HepG2 (cell line): Measurements from ENCODE around the gene WSCD1. TPM values are rescaled to one million over a fixed set of nuclear protein-coding genes. Genes with fewer than 3 reads are reported as not detected.

Experiments used
- ATAC-seq: fragments of 200-7000 bp; cut with Tn5 transposase; 3 replicates; pipeline ENCODE4 v1.9.1; 2020; ENCODE audit warnings: mild to moderate bottlenecking, moderate library complexity
- Bru-seq: library from RNA; stranded (reverse); fragments of 400-500 nt; gene quantifications from one replicate; lab custom pipeline; 2021; lab: Mats Ljungman, UMichigan
- BruChase-seq, 2 experiments: library from RNA; stranded (reverse); fragments of 400-500 nt; gene quantifications; one replicate each; lab custom pipeline; 2021; lab: Mats Ljungman, UMichigan
- BruUV-seq: library from RNA; stranded (reverse); fragments of 400-500 nt; replicated peaks from 2 replicates; lab custom pipeline; 2021; lab: Mats Ljungman, UMichigan
- CTCF ChIA-PET: fragments of 300-600 bp; formaldehyde crosslinking; extraction: SDS; loops from one replicate; lab custom pipeline; 2021; ENCODE audit warnings: low total read pairs, inconsistent platforms, low intra/inter-chr PET ratio; lab: Yijun Ruan, JAX
- POLR2A ChIA-PET: fragments of 350-600 bp; sonication (Branson Sonifier 250); formaldehyde crosslinking; loops from one replicate; lab custom pipeline; 2020; ENCODE audit warnings: antibody characterized with exemption, inconsistent platforms; lab: Yijun Ruan, JAX
- DNase-seq: peaks from one replicate; pipeline ENCODE4 v3.0.0-alpha.2; 2015; ENCODE audit warnings: low spot score
- FAIRE-seq: peaks from 3 replicates; lab custom pipeline; 2011; peaks lifted over from hg19 to GRCh38; lab: Jason Lieb, UNC
- H2AFZ ChIP-seq: one replicate; pipeline ENCODE4 v1.6.1; 2011; ENCODE audit warnings: low read length, inconsistent platforms
- H3K27ac ChIP-seq: fragments of 300-600 bp; 3 replicates; pipeline ENCODE4 v1.8.0; 2011; ENCODE audit warnings: mixed run types, mild to moderate bottlenecking, mixed read lengths, low read length, inconsistent platforms; ENCODE audit not compliant: insufficient read depth; ENCODE audit errors: extremely low read length
- H3K27me3 ChIP-seq, 2 experiments: fragments of 200-600 bp in 1 of 2; 2 replicates in 1 of 2; 3 replicates in 1 of 2; pipeline versions ENCODE4 v1.6.0 to v1.8.0; 2011; ENCODE audit warnings: low read length in 2 of 2, mild to moderate bottlenecking in 2 of 2, moderate library complexity in 2 of 2, inconsistent platforms in 1 of 2; ENCODE audit not compliant: insufficient read depth in 2 of 2, control insufficient read depth in 1 of 2
- H3K36me3 ChIP-seq, 2 experiments: fragments of 200-600 bp in 1 of 2; replicated peaks in 1 of 2; 2 replicates in 1 of 2; 3 replicates in 1 of 2; pipeline versions ENCODE4 v1.5.1 to v1.8.0; 2011; ENCODE audit warnings: low read length in 2 of 2, inconsistent platforms in 1 of 2; ENCODE audit not compliant: insufficient read depth in 2 of 2, control insufficient read depth in 1 of 2
- H3K4me1 ChIP-seq: 2 replicates; pipeline ENCODE4 v1.5.1; 2012; ENCODE audit warnings: low read length, inconsistent platforms; ENCODE audit not compliant: insufficient read depth
- H3K4me2 ChIP-seq: 2 replicates; pipeline ENCODE4 v1.6.0; 2011; ENCODE audit warnings: low read depth, low read length, inconsistent platforms
- H3K4me3 ChIP-seq, 3 experiments: fragments of 200-600 bp in 1 of 3; sonication (generic), shearing (Covaris generic) in 1 of 3; replicated peaks in 1 of 3; 2 replicates each; pipeline ENCODE4 v1.5.1; 2011 to 2016; ENCODE audit warnings: low read length in 3 of 3, inconsistent platforms in 2 of 3, low read depth in 2 of 3, mild to moderate bottlenecking in 2 of 3, control low read depth in 1 of 3, mixed read lengths in 1 of 3; ENCODE audit not compliant: insufficient read depth in 1 of 3
- H3K79me2 ChIP-seq: one replicate; pipeline ENCODE4 v1.6.1; 2011; ENCODE audit warnings: low read length, inconsistent platforms; ENCODE audit not compliant: insufficient read depth
- H3K9ac ChIP-seq: 2 replicates; pipeline ENCODE4 v1.6.0; 2011; ENCODE audit warnings: mild to moderate bottlenecking, low read depth, low read length, inconsistent platforms; ENCODE audit not compliant: insufficient read depth
- H3K9me3 ChIP-seq: 2 replicates; pipeline ENCODE4 v1.5.1; 2012; ENCODE audit warnings: mild to moderate bottlenecking, low read length
- H4K20me1 ChIP-seq: 2 replicates; pipeline ENCODE4 v1.6.0; 2011; ENCODE audit warnings: inconsistent platforms, mild to moderate bottlenecking, low read length, moderate library complexity; ENCODE audit not compliant: insufficient read depth
- WGBS: methylation state at CpG from one replicate; pipeline ENCODE4 v1.1.6; 2017; ENCODE audit warnings: low lambda C conversion rate; 5-methylcytosine and 5-hydroxymethylcytosine counted together
- in situ Hi-C: cut with HindIII; loops from 2 replicates; pipeline ENCODE4 v1.10.0; 2017; ENCODE audit warnings: low pct_unique_long_range_greater_than_20kb; ENCODE audit not compliant: extremely low pct_ligation_motif_present
- intact Hi-C: fragments of 100-400 bp; cut with micrococcal nuclease; formaldehyde crosslinking; loops from one replicate; pipeline ENCODE4 v1.10.0; 2022; ENCODE audit not compliant: unreplicated experiment
- long read RNA-seq, 2 experiments: library from RNA in 1 of 2; library from polyadenylated mRNA in 1 of 2; stranded (forward) in 1 of 2; unstranded in 1 of 2; transcript quantifications; one replicate each; pipeline ENCODE4 v2.0.0, GENCODE V29; 2019 to 2022
- polyA minus RNA-seq, 3 experiments: library from RNA; depleted of rRNA, polyadenylated mRNA; stranded (reverse); fragments of >200 nt; gene quantifications; 2 replicates each; pipeline ENCODE4 v1.2.3, GENCODE V29; 2011; ENCODE audit warnings: low replicate concordance in 1 of 3
- polyA plus RNA-seq, 8 experiments: library from polyadenylated mRNA; depleted of rRNA in 3 of 8; stranded (reverse) in 7 of 8; unstranded in 1 of 8; fragments of >200 nt; fragmentation: Illumina TruSeq in 4 of 8; extraction: Trizol in 4 of 8; gene quantifications; 2 replicates each; pipeline versions ENCODE4 v1.2.1 to v1.2.3, GENCODE V29; 2011 to 2016; ENCODE audit warnings: low read depth in 4 of 8, missing spikeins in 1 of 8, mixed read lengths in 1 of 8; ENCODE audit not compliant: insufficient read depth in 1 of 8
- total RNA-seq, 5 experiments: library from RNA; depleted of rRNA; stranded (reverse); fragments of >200 nt; fragmentation: Illumina TruSeq; extraction: Trizol; gene quantifications; 2 replicates each; pipeline ENCODE4 v1.2.3, GENCODE V29; 2016; ENCODE audit warnings: low read depth in 1 of 5
- TF ChIP-seq, protein P1 (sequence below): sonication (generic); formaldehyde crosslinking; IDR thresholded peaks from 2 replicates; pipeline ENCODE4 v1.9.0; 2021; ENCODE audit warnings: mild to moderate bottlenecking, missing genetic modification reagents
- TF ChIP-seq, protein P2 (sequence below): sonication (generic); formaldehyde crosslinking; IDR thresholded peaks from 2 replicates; pipeline ENCODE4 v1.4.0; 2020; ENCODE audit warnings: missing genetic modification reagents

Gene WSCD1
- total RNA-seq (2016; rRNA removed; fragmentation: Illumina TruSeq; extraction: Trizol) (2.2 and 2.7 TPM in 2 replicates), polyA plus RNA-seq (2011; rRNA removed) (0.24 and 0.50 TPM in 2 replicates), polyA minus RNA-seq (2011; rRNA and poly(A)+ RNA removed; ENCODE audit: low replicate concordance) (1.2 TPM in 1 of 2 replicates, not detected in the other), Bru-seq, nascent RNA (percentile 16 among the genes with signal in this experiment), BruChase-seq, experiment 1, labeled RNA remaining after a 6-hour chase (percentile 17 among the genes with signal in this experiment), BruChase-seq, experiment 2, labeled RNA remaining after a 2-hour chase (percentile 18 among the genes with signal in this experiment)
- 1.3 and 1.5 TPM in 2 replicates for total RNA-seq (2016; cell fraction: cytosol; rRNA removed; fragmentation: Illumina TruSeq; extraction: Trizol; ENCODE audit: low read depth)
- total RNA-seq (2016; cell fraction: insoluble cytoplasmic fraction; rRNA removed; fragmentation: Illumina TruSeq; extraction: Trizol): 2.3 and 2.6 TPM in 2 replicates
- 3.8 TPM in 2 replicates for total RNA-seq (2016; cell fraction: membrane; rRNA removed; fragmentation: Illumina TruSeq; extraction: Trizol)
- 1.4 and 1.6 TPM in 2 replicates for total RNA-seq (2016; cell fraction: nucleus; rRNA removed; fragmentation: Illumina TruSeq; extraction: Trizol)
- polyA plus RNA-seq (2011; cell fraction: cytosol; rRNA removed): 0.60 and 0.71 TPM in 2 replicates
- polyA plus RNA-seq (2011; cell fraction: nucleus; rRNA removed): 0.48 and 0.57 TPM in 2 replicates
- polyA plus RNA-seq (2012): 0.43 and 0.65 TPM in 2 replicates
- polyA plus RNA-seq (2016; cell fraction: cytosol; fragmentation: Illumina TruSeq; extraction: Trizol; ENCODE audit: low read depth): 1.2 and 1.5 TPM in 2 replicates
- polyA plus RNA-seq (2016; cell fraction: insoluble cytoplasmic fraction; fragmentation: Illumina TruSeq; extraction: Trizol; ENCODE audit: low read depth): 2.5 and 3.8 TPM in 2 replicates
- 2.6 and 3.4 TPM in 2 replicates for polyA plus RNA-seq (2016; cell fraction: membrane; fragmentation: Illumina TruSeq; extraction: Trizol; ENCODE audit: low read depth)
- polyA plus RNA-seq (2016; cell fraction: nucleus; fragmentation: Illumina TruSeq; extraction: Trizol; ENCODE audit: insufficient read depth, low read depth): 2.0 and 2.1 TPM in 2 replicates
- 0.69 and 0.70 TPM in 2 replicates for polyA minus RNA-seq (2011; cell fraction: cytosol; rRNA and poly(A)+ RNA removed)
- polyA minus RNA-seq (2011; cell fraction: nucleus; rRNA and poly(A)+ RNA removed): 0.12 and 0.13 TPM in 2 replicates
- long read RNA-seq, experiment 1: 0 reads
- long read RNA-seq, experiment 2, full-length matches to known transcripts: 1 of 3 reads
- long read RNA-seq, experiment 2, partial matches to known transcripts: 2 of 3 reads
- long read RNA-seq, experiment 2, other reads (novel, unspliced or antisense): 0 of 3 reads

- peak within 1 kb of the TSS; percentile 42 for H2AFZ ChIP-seq
- DNase-seq: no peak
- H3K4me3 ChIP-seq: peak within 1 kb of the TSS; percentile 47 to 69 (median 53)
- ChIA-PET CTCF (no interaction called here), POLR2A (no interaction called here)
- H3K36me3 ChIP-seq: no peaks in the 10 kb centered on the region
- H3K79me2 ChIP-seq: no peaks in the 10 kb centered on the region
- H3K4me2 ChIP-seq: peak within 1 kb of the TSS; percentile 69
- H3K9ac ChIP-seq: no peak within 1 kb of the TSS
- no peak within 1 kb of the TSS for H3K27ac ChIP-seq
- in situ Hi-C loops: no loop called here
- H3K27me3 ChIP-seq: peaks cover 4 to 40% of the 10 kb centered on the region in 2 experiments
- peak; percentile 63 for ATAC-seq
- H3K9me3 ChIP-seq: no peaks in the 10 kb centered on the region
- H4K20me1 ChIP-seq: no peaks in the 10 kb centered on the region
- intact Hi-C loops: no loop called here
- 10% methylated on average over 25 of the region's 71 CpGs for WGBS
- FAIRE-seq: no peak
- BruUV-seq: no TSS peak
- peaks cover 15% of the 10 kb centered on the region for H3K4me1 ChIP-seq
- TF ChIP-seq, protein P1, sequence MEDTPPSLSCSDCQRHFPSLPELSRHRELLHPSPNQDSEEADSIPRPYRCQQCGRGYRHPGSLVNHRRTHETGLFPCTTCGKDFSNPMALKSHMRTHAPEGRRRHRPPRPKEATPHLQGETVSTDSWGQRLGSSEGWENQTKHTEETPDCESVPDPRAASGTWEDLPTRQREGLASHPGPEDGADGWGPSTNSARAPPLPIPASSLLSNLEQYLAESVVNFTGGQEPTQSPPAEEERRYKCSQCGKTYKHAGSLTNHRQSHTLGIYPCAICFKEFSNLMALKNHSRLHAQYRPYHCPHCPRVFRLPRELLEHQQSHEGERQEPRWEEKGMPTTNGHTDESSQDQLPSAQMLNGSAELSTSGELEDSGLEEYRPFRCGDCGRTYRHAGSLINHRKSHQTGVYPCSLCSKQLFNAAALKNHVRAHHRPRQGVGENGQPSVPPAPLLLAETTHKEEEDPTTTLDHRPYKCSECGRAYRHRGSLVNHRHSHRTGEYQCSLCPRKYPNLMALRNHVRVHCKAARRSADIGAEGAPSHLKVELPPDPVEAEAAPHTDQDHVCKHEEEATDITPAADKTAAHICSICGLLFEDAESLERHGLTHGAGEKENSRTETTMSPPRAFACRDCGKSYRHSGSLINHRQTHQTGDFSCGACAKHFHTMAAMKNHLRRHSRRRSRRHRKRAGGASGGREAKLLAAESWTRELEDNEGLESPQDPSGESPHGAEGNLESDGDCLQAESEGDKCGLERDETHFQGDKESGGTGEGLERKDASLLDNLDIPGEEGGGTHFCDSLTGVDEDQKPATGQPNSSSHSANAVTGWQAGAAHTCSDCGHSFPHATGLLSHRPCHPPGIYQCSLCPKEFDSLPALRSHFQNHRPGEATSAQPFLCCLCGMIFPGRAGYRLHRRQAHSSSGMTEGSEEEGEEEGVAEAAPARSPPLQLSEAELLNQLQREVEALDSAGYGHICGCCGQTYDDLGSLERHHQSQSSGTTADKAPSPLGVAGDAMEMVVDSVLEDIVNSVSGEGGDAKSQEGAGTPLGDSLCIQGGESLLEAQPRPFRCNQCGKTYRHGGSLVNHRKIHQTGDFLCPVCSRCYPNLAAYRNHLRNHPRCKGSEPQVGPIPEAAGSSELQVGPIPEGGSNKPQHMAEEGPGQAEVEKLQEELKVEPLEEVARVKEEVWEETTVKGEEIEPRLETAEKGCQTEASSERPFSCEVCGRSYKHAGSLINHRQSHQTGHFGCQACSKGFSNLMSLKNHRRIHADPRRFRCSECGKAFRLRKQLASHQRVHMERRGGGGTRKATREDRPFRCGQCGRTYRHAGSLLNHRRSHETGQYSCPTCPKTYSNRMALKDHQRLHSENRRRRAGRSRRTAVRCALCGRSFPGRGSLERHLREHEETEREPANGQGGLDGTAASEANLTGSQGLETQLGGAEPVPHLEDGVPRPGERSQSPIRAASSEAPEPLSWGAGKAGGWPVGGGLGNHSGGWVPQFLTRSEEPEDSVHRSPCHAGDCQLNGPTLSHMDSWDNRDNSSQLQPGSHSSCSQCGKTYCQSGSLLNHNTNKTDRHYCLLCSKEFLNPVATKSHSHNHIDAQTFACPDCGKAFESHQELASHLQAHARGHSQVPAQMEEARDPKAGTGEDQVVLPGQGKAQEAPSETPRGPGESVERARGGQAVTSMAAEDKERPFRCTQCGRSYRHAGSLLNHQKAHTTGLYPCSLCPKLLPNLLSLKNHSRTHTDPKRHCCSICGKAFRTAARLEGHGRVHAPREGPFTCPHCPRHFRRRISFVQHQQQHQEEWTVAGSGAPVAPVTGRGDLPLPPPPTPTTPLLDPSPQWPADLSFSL (CRISPR knock-in tag): peak; percentile 75
- TF ChIP-seq, protein P2, sequence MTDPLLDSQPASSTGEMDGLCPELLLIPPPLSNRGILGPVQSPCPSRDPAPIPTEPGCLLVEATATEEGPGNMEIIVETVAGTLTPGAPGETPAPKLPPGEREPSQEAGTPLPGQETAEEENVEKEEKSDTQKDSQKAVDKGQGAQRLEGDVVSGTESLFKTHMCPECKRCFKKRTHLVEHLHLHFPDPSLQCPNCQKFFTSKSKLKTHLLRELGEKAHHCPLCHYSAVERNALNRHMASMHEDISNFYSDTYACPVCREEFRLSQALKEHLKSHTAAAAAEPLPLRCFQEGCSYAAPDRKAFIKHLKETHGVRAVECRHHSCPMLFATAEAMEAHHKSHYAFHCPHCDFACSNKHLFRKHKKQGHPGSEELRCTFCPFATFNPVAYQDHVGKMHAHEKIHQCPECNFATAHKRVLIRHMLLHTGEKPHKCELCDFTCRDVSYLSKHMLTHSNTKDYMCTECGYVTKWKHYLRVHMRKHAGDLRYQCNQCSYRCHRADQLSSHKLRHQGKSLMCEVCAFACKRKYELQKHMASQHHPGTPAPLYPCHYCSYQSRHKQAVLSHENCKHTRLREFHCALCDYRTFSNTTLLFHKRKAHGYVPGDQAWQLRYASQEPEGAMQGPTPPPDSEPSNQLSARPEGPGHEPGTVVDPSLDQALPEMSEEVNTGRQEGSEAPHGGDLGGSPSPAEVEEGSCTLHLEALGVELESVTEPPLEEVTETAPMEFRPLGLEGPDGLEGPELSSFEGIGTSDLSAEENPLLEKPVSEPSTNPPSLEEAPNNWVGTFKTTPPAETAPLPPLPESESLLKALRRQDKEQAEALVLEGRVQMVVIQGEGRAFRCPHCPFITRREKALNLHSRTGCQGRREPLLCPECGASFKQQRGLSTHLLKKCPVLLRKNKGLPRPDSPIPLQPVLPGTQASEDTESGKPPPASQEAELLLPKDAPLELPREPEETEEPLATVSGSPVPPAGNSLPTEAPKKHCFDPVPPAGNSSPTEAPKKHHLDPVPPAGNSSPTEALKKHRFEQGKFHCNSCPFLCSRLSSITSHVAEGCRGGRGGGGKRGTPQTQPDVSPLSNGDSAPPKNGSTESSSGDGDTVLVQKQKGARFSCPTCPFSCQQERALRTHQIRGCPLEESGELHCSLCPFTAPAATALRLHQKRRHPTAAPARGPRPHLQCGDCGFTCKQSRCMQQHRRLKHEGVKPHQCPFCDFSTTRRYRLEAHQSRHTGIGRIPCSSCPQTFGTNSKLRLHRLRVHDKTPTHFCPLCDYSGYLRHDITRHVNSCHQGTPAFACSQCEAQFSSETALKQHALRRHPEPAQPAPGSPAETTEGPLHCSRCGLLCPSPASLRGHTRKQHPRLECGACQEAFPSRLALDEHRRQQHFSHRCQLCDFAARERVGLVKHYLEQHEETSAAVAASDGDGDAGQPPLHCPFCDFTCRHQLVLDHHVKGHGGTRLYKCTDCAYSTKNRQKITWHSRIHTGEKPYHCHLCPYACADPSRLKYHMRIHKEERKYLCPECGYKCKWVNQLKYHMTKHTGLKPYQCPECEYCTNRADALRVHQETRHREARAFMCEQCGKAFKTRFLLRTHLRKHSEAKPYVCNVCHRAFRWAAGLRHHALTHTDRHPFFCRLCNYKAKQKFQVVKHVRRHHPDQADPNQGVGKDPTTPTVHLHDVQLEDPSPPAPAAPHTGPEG (CRISPR knock-in tag): peak; percentile 69; the same call in 1 of the 2 replicates
These were observed at the start of gene WSCD1 for GRCh38 chr17:6069539-6070429. Gene WSCD1 (plus strand): TSS chr17:6070379. CDS start chr17:6080659, 10,280 bp downstream.
